Measurements from ENCODE around the gene KLF6.

Gene KLF6

GRCh38 chr10:3728563-3728962 lies 56.4 kb downstream of the KLF6 start:
- DNase-seq (ENCODE audit: low spot score): no peak

- DNase-seq (ENCODE audit: low spot score): no peak
These were observed 57.7 kb downstream of the KLF6 start for GRCh38 chr10:3727268-3727667.

Measured in germinal center (tissue), 1 donor.